ENCODE results near the gene MCUB.

- TF ChIP-seq CTCF (IDR thresholded peaks at IDR 0.05) (no peak), POLR2A (IDR thresholded peaks at IDR 0.05) (no peak)
Observed at GRCh38 chr4:109559625-109559982, 442 bp upstream of the MCUB start.

All from adrenal gland (tissue), 5 donors.